ENCODE results near the gene SPATA2.
"Not testable (repeated sequence)": the region's sequence is repeated elsewhere in the genome, so short reads cannot be mapped to it uniquely, and the experiment has no call there.

SPATA2 gene

DNA sequence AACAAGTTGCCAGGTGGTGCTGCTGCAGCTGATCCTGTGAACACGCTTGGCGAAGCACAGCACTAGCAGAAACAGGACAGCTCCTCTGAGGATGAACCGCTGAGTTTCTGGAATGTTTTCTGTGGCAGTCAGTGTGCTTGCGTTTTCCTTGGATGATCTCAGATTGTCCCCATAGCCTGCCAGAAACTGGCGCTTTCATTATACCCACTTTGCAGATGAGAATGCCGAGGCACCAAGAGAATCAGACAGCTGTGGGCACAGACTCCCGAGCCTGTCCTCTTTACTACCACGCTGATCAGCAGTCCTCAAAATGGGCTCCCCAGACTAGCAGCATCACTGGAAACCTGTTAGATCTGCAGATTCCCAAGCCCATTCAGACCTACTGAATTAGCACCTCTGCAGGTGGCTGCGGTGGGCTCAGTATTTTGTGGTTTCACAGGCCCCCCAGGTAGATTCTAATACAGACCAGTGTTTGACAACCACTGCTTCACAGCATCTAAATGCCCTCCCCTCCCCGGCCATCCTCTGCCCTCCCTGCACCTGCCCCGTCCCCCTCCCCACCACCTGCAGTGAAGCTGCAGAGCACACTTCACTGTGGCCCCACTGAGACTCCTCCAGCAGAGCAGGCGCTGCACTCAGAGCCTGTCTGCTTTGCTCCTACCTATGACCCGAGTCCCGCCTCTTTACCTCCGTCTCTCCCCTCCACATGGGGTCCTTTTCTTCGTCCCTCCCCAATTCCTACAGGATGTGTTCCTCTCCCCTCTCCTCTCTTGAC lies 29.6 kb downstream of the SPATA2 start:
- no peak for DNase-seq (ENCODE audit: low read depth in 2 of 2)

DNA sequence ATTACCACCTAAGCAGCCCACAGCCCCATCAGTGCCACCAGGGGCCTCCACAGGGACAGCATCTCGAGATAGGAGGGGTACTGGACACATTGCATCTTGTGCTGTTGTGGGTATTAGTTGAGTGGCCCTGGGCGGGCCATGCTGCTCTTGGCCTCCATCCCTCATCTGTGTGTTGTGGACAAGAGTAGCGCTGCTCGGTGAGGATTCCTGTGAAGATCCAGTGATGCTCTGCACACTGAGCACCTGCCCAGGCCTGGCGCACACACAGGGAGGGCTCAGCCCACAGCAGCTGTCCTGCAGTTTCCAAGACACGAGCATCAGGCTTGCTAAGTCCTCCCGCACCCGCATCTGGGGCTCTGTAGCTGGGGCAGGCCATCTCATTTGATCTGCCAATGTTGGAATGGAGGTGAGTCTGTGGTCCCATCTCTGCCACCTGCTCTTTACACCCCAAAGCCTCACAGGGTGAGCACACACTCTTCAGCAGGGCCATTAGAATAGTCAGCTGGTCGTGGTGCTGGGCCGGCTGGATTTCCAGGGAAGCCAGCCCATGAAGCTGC lies 32.0 kb downstream of the SPATA2 start:
- DNase-seq (ENCODE audit: low read depth in 2 of 2), result no peak

DNA sequence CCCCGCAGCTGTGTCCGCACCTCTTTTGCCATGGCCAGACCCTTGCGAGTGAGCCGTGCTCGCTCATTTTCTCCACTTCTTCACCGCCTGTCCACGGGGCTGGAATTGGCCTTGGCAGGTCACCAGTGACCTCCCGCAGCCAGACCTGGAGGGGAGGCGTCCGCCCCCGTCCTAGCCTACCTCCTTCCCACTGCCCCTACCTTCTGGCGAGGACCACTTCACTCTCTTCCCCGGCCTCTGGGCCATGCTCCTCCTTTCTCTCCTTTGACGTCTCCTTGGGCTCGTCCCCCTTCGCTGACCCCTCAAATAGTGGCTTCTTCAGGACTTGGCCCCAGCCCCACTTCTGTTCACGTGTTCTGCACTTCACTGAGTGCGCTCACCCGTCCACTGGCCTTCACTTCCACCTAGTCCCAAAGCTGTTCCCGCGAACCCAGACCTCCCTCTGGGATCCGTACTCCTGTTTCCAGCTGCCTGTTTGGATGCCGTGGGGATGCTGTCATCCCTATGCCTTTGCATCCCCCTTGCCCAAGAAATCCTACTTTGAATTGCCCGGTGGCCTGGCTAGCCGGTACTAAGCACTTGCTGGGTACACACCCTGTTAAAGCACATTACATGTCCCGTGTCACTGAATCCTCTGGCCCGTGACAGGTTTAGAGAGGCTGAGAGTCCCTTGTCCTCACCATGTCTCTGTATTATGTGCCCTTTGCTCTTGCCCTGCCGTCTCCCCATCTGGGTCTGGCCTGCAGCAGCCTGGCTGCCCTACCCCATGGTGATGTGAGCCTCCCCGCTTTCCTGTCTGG lies 33.0 kb downstream of the SPATA2 start:
- no peak for DNase-seq (ENCODE audit: low read depth in 2 of 2)

DNA sequence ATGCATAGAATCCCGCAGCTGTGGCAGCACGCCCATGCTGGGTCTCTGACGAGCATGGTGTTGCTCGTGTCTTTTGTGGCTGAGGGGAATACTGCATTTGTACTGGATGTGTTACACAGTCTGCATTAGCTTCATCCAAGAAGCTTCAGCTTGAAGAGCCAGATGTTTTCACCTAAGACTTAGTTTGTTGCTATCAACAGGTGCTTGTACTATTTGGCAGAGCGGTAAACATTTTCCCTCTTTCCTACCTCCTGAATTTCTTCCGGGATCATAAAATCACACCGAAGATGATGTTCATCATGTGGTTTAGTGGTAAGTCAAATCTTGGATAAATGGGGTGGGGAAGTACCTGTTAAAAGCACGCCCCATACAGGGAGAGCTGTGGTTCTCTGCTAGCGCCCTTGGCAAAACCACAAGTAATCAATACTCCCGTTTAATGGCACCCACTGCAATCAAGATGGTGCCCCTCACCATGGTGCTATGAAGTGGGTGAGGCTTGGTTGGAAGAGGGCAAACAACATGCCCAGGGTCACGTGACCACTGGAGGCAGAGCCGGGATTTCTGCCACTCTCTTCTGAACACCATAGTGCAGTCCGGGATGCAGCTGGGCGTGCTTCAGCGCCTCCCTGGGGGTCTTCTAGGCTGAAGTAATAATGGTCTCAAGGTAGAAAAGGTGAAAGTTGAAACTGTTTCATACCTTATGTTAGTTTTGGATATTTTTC lies 34.4 kb downstream of the SPATA2 start:
- DNase-seq (ENCODE audit: low read depth in 2 of 2), result no peak

DNA sequence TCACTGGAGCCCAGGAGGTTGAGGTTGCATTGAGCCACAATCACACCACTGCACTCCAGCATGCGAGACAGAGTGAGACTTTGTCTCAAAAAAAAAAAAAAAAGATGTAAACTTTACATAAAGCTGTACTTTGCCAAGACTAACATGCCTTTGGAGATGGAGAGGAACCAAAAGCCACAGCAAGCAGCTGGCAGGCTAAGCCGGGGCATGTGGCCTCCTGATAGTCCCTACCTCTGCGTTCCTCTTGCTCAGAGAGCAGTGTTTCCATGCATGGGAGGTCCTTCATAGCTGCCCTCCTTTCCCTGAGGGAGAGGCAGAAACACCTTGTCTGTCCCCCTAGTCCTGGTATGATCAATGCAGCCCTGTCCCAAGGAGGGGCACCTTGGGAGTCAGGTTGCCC lies 35.2 kb downstream of the SPATA2 start:
- no peak for DNase-seq (ENCODE audit: low read depth in 2 of 2)

DNA sequence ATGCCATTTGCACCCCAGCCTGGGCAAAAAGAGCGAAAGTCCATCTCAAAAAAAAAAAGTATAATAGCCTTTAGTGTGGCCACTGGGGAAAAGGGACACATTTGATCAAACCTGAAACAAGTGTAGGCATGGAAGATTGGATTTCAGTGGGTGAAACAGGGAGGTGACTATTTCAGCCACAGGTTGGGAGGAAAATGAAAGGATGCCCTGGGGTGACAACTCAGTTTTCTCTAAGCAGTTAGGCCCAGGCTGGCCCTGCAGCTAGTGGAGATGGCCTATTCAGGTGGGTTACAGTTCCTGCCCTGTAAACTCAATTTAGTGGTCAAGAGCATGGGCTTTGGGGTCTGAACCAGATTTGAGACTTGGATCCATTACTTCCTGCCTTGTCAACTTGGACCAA lies 36.4 kb downstream of the SPATA2 start:
- DNase-seq (ENCODE audit: low read depth in 2 of 2), result no peak

DNA sequence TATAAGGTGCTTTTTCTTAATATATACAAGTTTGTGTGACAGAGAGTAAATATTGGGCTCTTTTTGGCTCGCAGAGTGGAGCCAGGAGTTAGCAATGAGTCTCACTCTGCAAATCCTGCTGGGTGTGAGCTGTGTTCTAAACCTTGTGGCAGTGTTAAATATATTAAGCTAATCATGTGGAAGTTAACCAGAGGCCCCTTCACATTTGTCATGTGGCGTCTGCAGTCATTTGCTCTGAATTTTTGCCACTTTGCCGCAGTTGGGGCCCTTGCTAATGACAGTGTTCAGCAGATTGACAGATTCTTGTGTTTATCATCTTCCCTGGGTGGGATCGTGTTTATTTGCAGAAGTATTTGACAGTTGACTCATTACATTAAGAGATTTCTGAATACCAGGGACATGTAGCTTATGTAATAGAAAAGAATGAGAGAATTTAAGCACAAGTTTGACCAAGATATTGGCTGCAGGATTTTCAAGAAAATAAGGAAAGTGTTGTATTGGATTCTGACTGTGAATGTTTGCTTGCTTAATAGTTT lies 37.9 kb downstream of the SPATA2 start:
- DNase-seq (ENCODE audit: low read depth in 2 of 2), result no peak

DNA sequence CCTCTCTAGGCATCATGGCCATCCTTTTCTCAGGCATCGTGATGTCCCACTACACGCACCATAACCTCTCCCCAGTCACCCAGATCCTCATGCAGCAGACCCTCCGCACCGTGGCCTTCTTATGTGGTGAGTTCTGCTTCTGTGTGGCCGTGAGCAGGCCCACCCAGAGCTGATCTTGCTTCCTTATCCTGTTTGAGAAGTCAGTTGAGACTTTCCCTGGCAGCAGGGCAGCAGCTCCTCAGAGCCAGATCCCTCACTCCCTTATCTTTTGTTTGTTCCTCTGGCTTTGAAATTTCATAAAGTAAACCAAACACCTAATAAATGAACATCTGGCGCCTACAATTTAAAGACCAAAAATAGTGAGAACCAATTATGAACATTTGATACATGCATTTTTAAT lies 40.6 kb downstream of the SPATA2 start:
- no peak for DNase-seq (ENCODE audit: low read depth in 2 of 2)

DNA sequence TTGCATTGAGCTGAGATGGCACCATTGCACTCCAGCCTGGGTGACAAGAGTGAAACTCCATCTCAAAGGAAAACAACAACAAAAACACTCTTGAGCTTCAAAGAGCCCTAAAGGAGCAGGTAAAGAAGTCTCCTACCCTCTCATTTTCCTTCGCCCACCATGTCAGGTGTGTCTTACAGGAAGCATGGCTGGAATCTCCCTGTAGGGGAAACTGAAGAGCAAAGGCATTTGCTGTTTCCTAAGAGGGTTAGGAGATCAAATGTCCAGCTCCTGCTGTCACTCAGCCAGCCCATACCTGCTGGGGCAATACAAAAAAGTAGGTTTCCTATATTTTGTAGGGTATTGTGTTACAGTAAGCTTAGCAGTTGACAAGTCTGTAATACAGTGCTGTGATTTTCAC lies 43.3 kb downstream of the SPATA2 start:
- DNase-seq (ENCODE audit: low read depth in 2 of 2), result no peak

DNA sequence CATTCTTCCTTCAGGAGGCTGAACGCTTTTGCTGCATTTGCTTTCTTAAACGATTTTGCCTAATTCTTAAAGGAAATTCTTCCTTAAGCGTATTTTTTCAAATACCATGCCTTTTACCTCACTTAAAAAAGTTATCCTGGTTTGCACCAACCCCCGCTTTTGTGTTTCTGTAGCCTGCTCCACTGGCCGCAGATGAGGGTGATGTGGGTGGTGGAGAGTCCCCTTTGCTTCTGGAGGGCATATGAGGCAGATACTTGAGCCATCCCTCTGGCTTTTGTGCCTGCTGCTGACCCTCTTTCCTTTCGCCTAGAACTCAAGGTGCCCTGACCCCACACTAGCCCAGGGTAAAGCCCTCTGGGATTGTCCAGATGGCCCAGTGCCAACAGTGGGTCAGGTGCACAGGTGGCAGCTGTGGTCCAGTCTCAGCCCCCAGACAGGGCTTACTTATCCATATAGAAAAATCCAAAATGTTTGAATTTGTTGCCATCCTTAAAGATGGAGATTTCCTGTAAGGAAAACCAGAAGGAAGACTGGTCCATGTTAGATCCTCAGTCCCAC lies 43.9 kb downstream of the SPATA2 start:
- no peak for DNase-seq (ENCODE audit: low read depth in 2 of 2)

DNA sequence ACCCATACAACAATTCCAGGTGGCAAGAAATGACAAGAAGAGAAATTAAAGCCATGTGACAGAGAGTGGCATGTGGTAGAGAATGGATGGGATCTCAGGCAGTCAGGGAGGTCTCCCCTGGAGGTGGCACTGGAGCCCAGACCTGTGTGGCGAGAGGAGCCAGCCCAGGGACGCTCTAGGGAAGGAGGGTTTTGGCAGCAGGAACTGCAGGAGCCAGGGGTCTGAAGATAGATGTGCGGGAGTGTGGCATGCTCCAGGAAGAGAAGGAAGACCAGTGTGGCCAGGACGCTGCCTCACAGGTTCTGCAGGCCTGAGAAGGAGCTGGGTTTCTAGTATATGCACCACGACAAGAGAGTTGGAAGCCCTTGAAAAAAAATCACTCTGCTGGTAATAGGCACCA lies 45.1 kb downstream of the SPATA2 start:
- DNase-seq (ENCODE audit: low read depth in 2 of 2), result no peak

DNA sequence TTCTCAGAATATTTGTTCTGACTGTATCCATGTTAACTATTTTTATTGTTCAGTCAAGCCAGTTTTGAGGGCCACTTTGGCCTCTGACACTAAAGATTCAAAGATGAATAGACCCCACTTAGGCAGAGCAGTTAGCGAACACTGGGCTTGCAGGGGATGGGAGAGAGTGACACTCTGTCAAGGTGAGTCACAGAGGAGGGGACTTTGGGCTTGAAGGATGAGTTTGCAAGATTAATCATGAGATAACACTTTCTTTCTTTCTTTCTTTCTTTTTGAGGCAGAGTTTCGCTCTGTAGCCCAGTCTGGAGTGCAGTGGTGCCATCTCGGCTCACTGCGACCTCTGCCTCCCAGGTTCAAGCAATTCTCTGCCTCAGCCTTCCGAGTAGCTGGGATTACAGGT lies 46.4 kb downstream of the SPATA2 start:
- no peak for DNase-seq (ENCODE audit: low read depth in 2 of 2)

DNA sequence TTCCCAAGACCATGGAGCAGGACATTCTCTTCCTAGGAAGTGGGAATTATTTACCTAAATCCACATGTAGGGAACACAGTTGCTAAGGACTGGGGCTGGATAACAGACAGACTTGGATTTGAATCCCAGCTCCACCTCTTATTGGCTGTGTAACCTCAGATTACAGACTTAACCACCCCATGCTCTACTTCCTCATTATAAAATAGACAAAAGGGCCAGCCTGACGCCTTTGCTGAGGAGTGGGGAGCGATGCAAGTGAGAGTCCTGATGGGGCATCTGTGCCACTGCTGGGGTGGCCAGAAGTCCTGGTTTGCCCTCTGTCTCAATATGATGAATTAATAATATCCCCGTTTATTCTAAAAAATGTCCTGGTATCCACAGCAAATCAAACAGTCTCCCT lies 46.8 kb downstream of the SPATA2 start:
- no peak for DNase-seq (ENCODE audit: low read depth in 2 of 2)

DNA sequence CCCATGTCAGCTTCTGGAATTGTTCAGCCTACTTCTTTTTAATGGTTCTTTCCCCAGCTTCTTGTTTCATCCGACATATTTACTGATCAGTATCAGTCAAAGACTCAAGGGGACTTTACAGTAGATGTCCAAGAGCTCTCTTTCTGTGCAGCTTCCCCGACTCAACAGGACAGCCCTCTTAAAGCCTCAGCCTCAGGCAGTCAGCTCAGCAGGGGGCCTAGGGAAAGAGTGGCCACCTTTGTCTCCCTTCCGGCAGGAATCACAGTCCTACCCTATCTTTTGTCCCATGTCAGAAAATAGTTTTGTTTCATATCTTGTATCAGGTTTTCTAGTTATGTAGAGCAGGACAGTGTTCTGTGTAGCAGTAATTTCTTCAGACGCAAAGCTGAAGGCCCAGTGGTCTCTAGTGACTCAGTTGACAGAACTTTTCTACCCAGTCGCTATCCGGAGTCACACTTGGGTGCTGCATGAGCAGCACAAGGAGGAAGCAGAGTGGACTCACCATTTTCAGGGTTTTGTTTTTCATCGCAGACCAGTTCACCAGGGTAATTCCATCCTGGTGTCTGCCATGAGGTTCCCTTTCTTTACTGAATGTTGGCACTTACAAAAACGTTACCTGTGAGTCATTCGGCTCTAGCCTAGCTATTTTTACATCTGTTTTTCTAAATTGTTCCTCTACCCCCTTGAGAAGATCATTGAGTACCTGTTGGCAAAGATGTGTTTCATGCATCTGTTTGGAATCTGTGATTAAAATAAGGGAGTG lies 47.7 kb downstream of the SPATA2 start:
- DNase-seq (ENCODE audit: low read depth in 2 of 2), result no peak

DNA sequence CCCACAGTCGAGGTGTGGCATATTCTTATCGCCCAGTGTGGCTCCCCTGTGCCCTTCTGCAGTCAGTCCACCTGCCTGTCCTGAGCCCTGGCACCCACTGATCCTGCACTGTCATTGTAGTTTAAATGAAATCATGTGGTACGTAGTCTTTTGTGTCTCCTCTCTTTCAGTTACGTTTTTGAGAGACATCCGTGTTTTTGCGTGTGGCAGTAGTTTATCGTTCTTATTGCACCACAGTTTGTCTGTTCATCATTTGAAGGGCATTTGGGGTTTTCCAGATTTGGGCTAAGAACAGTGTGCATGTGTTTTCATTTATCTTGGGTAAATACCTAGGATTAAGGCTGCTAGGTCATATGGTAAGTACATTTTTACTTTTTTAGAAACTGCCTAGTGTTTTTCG lies 49.3 kb downstream of the SPATA2 start:
- no peak for DNase-seq (ENCODE audit: low read depth in 2 of 2)

DNA sequence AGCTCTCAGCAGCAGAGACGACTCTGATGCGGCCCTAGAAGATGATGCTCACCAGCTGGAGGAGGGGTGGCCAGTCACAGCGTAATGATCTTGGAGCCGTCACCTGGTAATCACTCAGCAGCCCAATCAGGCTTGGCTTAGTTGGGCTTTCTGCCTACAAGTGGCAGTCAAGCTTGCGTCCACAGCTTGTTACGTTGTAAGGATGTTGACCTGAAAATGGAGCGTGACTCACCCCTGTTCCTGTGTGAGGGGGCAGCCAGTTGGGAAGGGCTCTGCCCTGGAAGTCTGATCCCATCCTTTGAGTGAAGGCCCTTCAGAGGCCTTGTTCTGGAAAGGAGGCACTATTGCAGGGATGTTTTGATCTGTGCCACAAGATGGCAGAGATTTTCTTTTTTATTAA lies 49.8 kb downstream of the SPATA2 start:
- no peak for DNase-seq (ENCODE audit: low read depth in 2 of 2)

DNA sequence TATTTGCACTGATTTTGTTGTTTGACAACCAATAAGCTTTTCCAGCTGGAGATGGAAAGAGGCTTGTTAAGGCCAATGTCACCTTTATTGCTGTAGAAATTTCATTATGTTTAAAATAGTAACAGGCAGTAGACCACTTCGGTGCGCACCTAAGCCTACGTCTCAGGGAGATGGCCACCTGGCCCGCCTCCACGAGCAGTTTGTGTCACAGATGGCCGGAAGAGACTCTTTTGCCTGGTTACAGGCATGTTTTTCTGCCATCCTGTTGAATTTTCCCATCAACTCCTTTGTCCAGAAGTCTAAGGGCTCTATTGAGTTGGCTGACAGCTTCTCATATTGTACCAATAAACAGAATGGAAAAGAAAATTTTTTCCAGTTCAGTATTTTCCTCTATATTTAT lies 51.7 kb downstream of the SPATA2 start:
- DNase-seq (ENCODE audit: low read depth in 2 of 2), result no peak

DNA sequence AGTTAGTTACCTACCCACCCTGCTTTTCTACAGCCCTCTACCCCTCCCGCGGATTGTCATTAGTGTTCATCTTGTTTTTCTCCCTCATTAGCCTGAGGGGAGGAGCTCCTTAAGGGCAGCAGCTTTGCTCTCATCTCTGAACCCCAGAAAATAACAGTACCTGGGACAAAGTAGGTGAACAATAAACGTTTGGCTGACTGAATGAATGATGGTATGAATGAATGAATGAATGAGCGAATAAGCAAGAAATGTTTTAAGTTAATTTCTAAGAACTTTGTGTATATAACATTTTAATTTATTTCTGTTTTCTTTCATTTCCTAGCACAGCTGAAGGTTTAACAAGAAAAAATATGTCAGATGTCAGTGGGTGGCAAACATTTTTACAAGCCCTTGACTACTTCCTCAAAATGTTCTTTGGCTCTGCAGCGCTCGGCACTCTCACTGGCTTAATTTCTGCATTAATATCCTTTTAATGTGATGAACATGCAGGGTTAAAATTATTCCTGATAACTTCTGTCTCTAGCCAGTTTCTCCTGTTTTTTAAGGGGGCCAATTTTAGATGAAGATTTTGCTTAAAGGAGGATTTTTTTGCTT lies 52.6 kb downstream of the SPATA2 start:
- no peak for DNase-seq (ENCODE audit: low read depth in 2 of 2)

DNA sequence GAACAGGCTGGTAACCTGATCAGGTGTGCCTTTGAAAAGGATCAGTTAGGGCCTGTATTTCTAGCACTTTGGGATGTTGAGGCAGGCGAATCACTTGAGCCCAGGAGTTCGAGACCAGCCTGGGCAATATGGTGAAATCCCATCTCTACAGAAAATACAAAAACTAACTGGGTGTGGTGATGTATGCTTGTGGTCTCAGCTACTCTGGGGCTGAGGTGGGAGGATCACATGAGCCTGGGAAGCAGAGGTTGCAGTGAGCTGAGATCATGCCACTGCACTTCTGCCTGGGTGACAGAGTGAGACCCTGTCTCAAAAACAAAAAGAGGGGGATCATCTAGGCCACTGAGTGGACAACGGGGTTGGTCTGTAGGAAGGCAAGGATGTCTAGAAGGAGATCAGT lies 54.1 kb downstream of the SPATA2 start:
- DNase-seq (ENCODE audit: low read depth in 2 of 2), result not testable (repeated sequence)

DNA sequence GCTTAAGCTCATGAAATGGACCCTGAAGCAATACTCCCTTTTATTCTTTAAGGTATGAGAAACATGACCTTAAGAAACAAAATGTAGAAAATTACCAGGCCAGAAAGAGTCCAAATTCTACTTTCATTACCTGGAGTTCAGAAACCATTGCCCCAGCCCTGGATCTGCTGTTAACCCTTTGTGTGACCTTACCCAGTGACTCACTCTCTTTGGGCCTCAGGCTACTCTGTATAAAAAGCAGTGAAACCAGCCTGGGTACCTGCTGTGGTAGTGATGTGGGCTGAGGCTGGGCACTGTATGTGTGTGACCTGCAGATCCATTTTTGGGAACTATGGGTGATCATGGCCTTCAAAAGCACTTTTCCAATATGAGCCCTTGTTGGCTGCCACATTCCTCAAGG lies 55.5 kb downstream of the SPATA2 start:
- no peak for DNase-seq (ENCODE audit: low read depth in 2 of 2)

DNA sequence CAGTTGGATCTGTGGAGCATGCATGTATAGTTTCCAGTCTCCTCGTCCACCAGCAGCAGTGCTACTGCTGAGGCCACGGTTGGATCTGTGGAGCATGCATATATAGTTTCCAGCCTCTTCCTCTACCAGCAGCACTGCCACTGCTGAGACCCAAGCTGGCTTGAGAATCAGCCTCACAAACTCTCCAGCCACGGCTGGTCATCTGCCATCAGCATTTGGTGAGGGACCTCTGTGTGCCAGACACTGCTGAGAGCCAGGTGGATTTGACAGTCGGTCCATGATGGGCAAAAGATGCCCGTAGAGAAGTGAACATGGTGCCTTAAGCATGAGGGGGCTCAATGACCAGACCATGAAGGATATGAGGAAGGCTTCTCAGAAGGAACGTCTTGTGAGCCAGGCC lies 56.3 kb downstream of the SPATA2 start:
- DNase-seq (ENCODE audit: low read depth in 2 of 2), result no peak

All from stimulated activated CD8-positive, alpha-beta memory T cell treated with anti-CD3 and anti-CD28 coated beads, Interleukin-15, amount 100 ng/mL, for 48 hours (primary cell).